ENCODE results near the gene RHBDL2.

DNA sequence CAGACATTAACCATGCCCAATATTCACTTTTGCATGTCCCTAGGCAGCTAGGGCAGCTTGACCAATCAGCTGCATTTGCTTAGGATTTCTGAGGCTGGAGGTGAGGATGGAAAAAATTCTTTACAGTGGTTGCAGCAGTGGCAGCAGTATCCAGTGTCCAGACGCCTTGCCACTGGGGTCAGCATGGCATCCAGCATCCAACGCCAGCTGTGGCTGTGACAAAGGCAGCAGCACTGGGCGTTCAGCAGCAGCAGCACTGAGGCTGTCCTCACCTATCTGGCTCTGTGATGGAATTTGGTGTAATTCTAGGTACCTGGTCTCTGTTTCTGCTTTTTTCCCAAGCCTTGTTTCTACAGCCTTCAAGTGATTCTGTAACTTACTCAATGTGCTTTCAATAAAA, 15.5 kb downstream of the RHBDL2 start:
- TF ChIP-seq, protein P1, sequence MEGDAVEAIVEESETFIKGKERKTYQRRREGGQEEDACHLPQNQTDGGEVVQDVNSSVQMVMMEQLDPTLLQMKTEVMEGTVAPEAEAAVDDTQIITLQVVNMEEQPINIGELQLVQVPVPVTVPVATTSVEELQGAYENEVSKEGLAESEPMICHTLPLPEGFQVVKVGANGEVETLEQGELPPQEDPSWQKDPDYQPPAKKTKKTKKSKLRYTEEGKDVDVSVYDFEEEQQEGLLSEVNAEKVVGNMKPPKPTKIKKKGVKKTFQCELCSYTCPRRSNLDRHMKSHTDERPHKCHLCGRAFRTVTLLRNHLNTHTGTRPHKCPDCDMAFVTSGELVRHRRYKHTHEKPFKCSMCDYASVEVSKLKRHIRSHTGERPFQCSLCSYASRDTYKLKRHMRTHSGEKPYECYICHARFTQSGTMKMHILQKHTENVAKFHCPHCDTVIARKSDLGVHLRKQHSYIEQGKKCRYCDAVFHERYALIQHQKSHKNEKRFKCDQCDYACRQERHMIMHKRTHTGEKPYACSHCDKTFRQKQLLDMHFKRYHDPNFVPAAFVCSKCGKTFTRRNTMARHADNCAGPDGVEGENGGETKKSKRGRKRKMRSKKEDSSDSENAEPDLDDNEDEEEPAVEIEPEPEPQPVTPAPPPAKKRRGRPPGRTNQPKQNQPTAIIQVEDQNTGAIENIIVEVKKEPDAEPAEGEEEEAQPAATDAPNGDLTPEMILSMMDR (conservative IDR thresholded peaks at IDR 0.05) = no peak
- TF ChIP-seq EZH2 (IDR thresholded peaks at IDR 0.05; ENCODE audit: low read depth) = no peak
